ENCODE data around the gene SKIC2.
"Not testable (repeated sequence)": the region's sequence is repeated elsewhere in the genome, so short reads cannot be mapped to it uniquely, and the experiment has no call there.

Gene SKIC2

GRCh38 chr6:32005538-32005880 lies 46.5 kb downstream of the SKIC2 start:
- DNase-seq, result not testable (repeated sequence)

- not testable (repeated sequence) for DNase-seq
Observed at GRCh38 chr6:32005991-32006529, 47.1 kb downstream of the SKIC2 start.

GRCh38 chr6:32007086-32007485 lies 48.1 kb downstream of the SKIC2 start:
- DNase-seq, result not testable (repeated sequence)

DNA sequence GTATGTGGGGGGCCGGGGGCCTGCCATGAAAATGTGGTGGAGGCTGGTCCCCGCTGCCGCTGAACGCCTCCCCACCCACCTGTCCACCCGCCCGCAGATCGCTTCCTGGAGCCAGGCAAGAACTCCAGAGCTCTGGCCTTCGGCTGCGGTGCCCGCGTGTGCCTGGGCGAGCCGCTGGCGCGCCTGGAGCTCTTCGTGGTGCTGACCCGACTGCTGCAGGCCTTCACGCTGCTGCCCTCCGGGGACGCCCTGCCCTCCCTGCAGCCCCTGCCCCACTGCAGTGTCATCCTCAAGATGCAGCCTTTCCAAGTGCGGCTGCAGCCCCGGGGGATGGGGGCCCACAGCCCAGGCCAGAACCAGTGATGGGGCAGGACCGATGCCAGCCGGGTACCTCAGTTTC lies 49.1 kb downstream of the SKIC2 start:
- DNase-seq, result not testable (repeated sequence)

DNA sequence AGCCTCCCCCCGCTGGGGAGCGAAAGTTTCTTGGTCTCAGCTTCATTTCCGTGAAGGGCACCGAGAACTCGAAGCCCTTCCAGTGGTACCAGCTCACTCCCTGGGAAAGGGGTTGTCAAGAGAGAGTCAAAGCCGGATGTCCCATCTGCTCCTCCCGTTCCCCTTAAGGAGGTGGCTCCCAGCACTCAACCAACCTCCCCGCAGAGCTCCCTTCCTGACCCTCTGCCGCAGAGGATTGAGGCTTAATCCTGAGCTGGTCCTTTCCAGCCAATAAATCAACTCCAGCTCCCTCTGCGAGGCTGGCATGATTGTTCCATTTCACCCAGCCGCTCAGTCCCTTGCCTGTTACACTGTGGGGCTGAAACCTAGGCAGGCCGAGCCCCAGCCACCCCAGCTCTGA lies 49.6 kb downstream of the SKIC2 start:
- DNase-seq, result not testable (repeated sequence)

- DNase-seq, result not testable (repeated sequence)
Observed at GRCh38 chr6:32009537-32009936, 50.6 kb downstream of the SKIC2 start.

- not testable (repeated sequence) for DNase-seq
Observed at GRCh38 chr6:32010856-32011530, 52.0 kb downstream of the SKIC2 start.

DNA sequence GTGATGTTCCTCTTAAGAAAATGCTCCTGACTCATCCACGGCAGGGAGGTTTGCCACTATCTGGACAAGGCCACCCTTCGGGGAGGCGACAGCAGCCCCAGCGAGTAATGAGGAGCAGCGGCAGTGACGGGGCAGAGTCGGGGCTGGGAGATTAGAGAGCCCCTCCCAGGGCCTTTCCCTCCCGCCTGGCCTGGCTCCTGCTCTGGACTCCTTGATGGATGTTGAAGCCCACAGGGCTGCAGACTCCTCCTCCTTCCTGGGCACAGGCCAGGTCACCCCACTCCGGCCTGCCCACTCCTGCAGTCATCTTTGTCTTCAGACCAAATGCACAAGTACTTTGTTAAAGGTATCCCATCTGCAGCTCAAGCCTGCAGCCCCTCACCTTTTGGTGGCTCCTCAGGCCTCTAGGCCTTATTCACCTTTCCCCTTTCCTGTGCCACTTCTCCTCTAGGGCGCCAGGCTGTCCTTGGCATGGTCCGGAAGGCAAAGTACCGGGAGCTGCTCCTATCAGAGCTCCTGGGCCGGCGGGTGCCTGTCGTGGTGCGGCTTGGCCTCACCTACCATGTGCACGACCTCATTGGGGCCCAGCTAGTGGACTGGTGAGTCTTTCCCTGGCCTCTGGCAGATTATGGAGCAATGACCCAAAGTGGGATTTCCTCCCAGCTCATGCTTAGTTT lies 54.1 kb downstream of the SKIC2 start:
- not testable (repeated sequence) for DNase-seq

- not testable (repeated sequence) for DNase-seq
Observed at GRCh38 chr6:32013738-32014137, 54.8 kb downstream of the SKIC2 start.

DNA sequence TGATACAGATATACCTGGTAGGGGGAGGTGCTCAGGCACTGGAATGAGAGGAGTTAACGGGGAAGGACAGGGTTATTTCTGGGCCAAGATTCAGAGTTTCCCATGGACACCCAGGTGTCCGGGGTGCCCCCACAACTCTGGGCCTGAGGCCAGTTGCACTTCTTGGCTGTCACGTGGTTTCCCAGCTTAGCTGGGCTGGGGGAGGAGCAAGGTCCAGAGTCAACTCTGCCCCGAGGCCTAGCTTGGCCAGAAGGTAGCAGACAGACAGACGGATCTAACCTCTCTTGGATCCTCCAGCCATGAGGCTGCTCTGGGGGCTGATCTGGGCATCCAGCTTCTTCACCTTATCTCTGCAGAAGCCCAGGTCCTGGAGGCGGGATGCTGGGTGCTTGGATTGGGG lies 55.6 kb downstream of the SKIC2 start, which contains the start of gene C4B:
TSS of gene C4B (plus strand) at position 249 of the 400 bp plus-strand sequence. CDS start at position 300, 51 bp downstream.
- DNase-seq, result not testable (repeated sequence)
